GM21529 (cell line): ENCODE data around the gene SVBP.
"Not testable (repeated sequence)": the region's sequence is repeated elsewhere in the genome, so short reads cannot be mapped to it uniquely, and the experiment has no call there.

Source experiments
- ATAC-seq: cut with Tn5 transposase; IDR thresholded peaks from one replicate; pipeline ENCODE4 v1.9.1; 2021; ENCODE audit not compliant: unreplicated experiment

Gene SVBP

GRCh38 chr1:42841440-42842147, 24.4 kb upstream of the SVBP start:
- ATAC-seq, result no peak

GRCh38 chr1:42841010-42841409, 23.8 kb upstream of the SVBP start:
- ATAC-seq, result no peak

- no peak for ATAC-seq
Observed at GRCh38 chr1:42838482-42839190, 21.4 kb upstream of the SVBP start.

GRCh38 chr1:42837709-42838108, 20.5 kb upstream of the SVBP start:
- no peak for ATAC-seq

- ATAC-seq, result no peak
Observed at GRCh38 chr1:42835422-42835821, 18.2 kb upstream of the SVBP start.

- no peak for ATAC-seq
Observed at GRCh38 chr1:42834803-42835202, 17.6 kb upstream of the SVBP start.

- no peak for ATAC-seq
Observed at GRCh38 chr1:42833981-42834380, 16.8 kb upstream of the SVBP start.

- no peak for ATAC-seq
Observed at GRCh38 chr1:42832641-42833240, 15.5 kb upstream of the SVBP start.

- ATAC-seq, result no peak
Observed at GRCh38 chr1:42831273-42831672, 14.1 kb upstream of the SVBP start.

GRCh38 chr1:42830631-42831030, 13.4 kb upstream of the SVBP start:
- no peak for ATAC-seq

GRCh38 chr1:42825036-42825851, 8.0 kb upstream of the SVBP start:
- no peak for ATAC-seq

- ATAC-seq, result no peak
Observed at GRCh38 chr1:42824481-42825035, 7.4 kb upstream of the SVBP start.

GRCh38 chr1:42822800-42823392, 5.7 kb upstream of the SVBP start:
- ATAC-seq, result no peak

- ATAC-seq, result no peak
Observed at GRCh38 chr1:42821690-42822089, 4.5 kb upstream of the SVBP start.

GRCh38 chr1:42820813-42821212, 3.6 kb upstream of the SVBP start:
- no peak for ATAC-seq

GRCh38 chr1:42817976-42818375, 779 bp upstream of the SVBP start:
- no peak for ATAC-seq

GRCh38 chr1:42817440-42817767, 207 bp upstream of the SVBP start:
- ATAC-seq, result no peak

GRCh38 chr1:42815941-42816584, 1.1 kb downstream of the SVBP start:
- ATAC-seq, result no peak

GRCh38 chr1:42814815-42815214, 2.4 kb downstream of the SVBP start:
- ATAC-seq, result not testable (repeated sequence)

- no peak for ATAC-seq
Observed at GRCh38 chr1:42807056-42807668, 10.0 kb downstream of the SVBP start.
